ENCODE measurements around the gene GIMAP8. TPM values are rescaled to one million over a fixed set of nuclear protein-coding genes. Genes with fewer than 3 reads are reported as not detected.

GIMAP8 gene
- total RNA-seq, 1 experiment from 2014 or later: not detected

DNA sequence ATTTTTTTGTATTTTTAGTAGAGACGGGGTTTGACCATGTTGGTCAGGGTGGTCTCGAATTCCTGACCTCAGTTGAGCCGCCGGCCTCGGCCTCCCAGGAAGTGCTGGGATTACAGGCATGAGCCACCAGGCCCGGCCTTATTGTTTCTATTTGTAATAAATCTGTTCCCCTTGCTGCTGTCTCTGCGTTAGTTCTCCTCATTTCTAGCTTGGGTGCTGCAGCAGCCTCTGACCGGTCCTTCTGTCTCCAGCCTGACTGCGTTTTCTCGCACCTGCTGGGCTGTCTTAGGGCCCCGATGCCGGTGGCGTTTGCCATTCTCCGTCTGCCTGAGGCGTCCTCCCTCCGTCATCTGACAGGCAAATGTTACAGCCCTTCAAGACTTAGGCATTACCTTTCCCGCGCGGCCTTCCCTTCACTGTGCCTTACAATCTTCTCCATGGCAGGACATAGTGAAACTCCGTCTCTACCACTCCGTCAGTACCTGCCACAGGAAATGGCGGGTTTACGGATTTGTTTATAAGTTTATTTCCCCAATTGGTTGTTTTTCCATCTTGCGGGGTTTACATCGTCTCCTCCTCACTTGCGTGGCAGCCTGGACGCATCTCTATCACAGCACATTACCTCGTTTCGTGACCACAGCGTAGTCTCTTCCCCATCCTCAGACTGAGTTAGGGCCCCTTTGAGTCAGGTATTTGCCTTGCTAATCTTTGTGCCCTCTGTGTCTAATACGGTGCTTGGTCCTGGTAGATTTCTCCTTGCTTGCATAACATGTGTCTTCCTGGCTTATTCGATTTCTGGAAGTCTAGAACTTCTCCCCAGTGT, 2.3 kb upstream of the GIMAP8 start:
- no peak overlapping the region for H4K8ac ChIP-seq (replicated peaks; ENCODE audit: insufficient read length, low read depth, low read length)
- no peak overlapping the region for H3K23ac ChIP-seq (ENCODE audit: insufficient read length, low read depth, low read length)
- H3K4me1 Mint-ChIP-seq: peaks cover 2 to 12% of the 10 kb centered on the region in 2 experiments; a peak in 3 of 4 replicates
- no peak overlapping the region for H2AK5ac ChIP-seq (ENCODE audit: insufficient read length, low read length)
- H4K20me1 ChIP-seq (ENCODE audit: control insufficient read depth, insufficient read depth, insufficient read length): no peaks in the 10 kb centered on the region
- no peak overlapping the region for H2BK15ac ChIP-seq (ENCODE audit: low read depth, low read length)
- H3K14ac ChIP-seq (ENCODE audit: insufficient read depth, low read length): no peak overlapping the region
- H3K4me1 ChIP-seq (ENCODE audit: insufficient read depth, low read length): no peaks in the 10 kb centered on the region
- H3K27ac Mint-ChIP-seq: no peak overlapping the region; a peak in 1 of 7 replicates
- H4K91ac ChIP-seq (ENCODE audit: insufficient read length, low read depth, low read length): no peak overlapping the region
- H3T11ph ChIP-seq (ENCODE audit: low read length): no peak overlapping the region
- no peak for DNase-seq
- no peak overlapping the region for H2BK12ac ChIP-seq (ENCODE audit: insufficient read length, low read depth, low read length)
- H3K56ac ChIP-seq (ENCODE audit: insufficient read length, low read depth, low read length): no peak overlapping the region
- H3K4ac ChIP-seq (ENCODE audit: low read depth, low read length): no peak overlapping the region
- no peak overlapping the region for H2BK120ac ChIP-seq (ENCODE audit: low read depth, low read length, poor library complexity, severe bottlenecking)
- peaks cover 79% of the 10 kb centered on the region for H3K27me3 Mint-ChIP-seq (ENCODE audit: low read depth)
- no peak overlapping the region for H2BK5ac ChIP-seq (ENCODE audit: insufficient read length, low read length)
- H3K4me3 Mint-ChIP-seq: no peak overlapping the region
- no peaks in the 10 kb centered on the region; a peak in 1 of 5 replicates for H3K9me3 Mint-ChIP-seq
- no peaks in the 10 kb centered on the region for H3K27me3 ChIP-seq (ENCODE audit: insufficient read depth, low read length)
- no peaks in the 10 kb centered on the region for H3K23me2 ChIP-seq (ENCODE audit: insufficient read length, low read depth, low read length, poor library complexity, severe bottlenecking)
- no peaks in the 10 kb centered on the region for H3K79me2 ChIP-seq (ENCODE audit: insufficient read depth, low read length)
- H3K36me3 Mint-ChIP-seq (ENCODE audit: insufficient read depth in 1 of 3, low read depth in 3 of 3): no peaks in the 10 kb centered on the region; a peak in 1 of 7 replicates
- H3K9me3 ChIP-seq (ENCODE audit: control insufficient read depth, low read depth, low read length): no peaks in the 10 kb centered on the region
- H3K79me1 ChIP-seq (ENCODE audit: insufficient read depth, low read depth, low read length, poor library complexity, severe bottlenecking): no peaks in the 10 kb centered on the region
- no peak overlapping the region for H3K9ac ChIP-seq (ENCODE audit: extremely low read depth, insufficient read length, low read length)
- TF ChIP-seq, protein P1, sequence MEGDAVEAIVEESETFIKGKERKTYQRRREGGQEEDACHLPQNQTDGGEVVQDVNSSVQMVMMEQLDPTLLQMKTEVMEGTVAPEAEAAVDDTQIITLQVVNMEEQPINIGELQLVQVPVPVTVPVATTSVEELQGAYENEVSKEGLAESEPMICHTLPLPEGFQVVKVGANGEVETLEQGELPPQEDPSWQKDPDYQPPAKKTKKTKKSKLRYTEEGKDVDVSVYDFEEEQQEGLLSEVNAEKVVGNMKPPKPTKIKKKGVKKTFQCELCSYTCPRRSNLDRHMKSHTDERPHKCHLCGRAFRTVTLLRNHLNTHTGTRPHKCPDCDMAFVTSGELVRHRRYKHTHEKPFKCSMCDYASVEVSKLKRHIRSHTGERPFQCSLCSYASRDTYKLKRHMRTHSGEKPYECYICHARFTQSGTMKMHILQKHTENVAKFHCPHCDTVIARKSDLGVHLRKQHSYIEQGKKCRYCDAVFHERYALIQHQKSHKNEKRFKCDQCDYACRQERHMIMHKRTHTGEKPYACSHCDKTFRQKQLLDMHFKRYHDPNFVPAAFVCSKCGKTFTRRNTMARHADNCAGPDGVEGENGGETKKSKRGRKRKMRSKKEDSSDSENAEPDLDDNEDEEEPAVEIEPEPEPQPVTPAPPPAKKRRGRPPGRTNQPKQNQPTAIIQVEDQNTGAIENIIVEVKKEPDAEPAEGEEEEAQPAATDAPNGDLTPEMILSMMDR (conservative IDR thresholded peaks at IDR 0.05): no peak
- no CpG with 5 or more reads among the region's 32 CpGs for WGBS (ENCODE audit: extremely low coverage, insufficient read length, low lambda C conversion rate)
- H4K5ac ChIP-seq (ENCODE audit: insufficient read length, low read depth, low read length): no peak overlapping the region
- H3K4me2 ChIP-seq (ENCODE audit: insufficient read depth, insufficient read length, low read length): no peak overlapping the region
- no peak overlapping the region for H2BK20ac ChIP-seq (ENCODE audit: low read depth, low read length, poor library complexity, severe bottlenecking)
- H3K18ac ChIP-seq (ENCODE audit: insufficient read length, low read depth, low read length): no peak overlapping the region
- H2AFZ ChIP-seq (ENCODE audit: low read length): no peak overlapping the region
- H3K27ac ChIP-seq (ENCODE audit: insufficient read length, low read depth, low read length): no peak overlapping the region

All from H9 (cell line).